ENCODE results near the gene GPR137C. TPM values are rescaled to one million over a fixed set of nuclear protein-coding genes. Genes with fewer than 3 reads are reported as not detected.

Gene GPR137C
- total and polyA plus RNA-seq, 2 of the 4 experiments (the other 2 are of a cell fraction) = 0.72 to 0.91 TPM

DNA sequence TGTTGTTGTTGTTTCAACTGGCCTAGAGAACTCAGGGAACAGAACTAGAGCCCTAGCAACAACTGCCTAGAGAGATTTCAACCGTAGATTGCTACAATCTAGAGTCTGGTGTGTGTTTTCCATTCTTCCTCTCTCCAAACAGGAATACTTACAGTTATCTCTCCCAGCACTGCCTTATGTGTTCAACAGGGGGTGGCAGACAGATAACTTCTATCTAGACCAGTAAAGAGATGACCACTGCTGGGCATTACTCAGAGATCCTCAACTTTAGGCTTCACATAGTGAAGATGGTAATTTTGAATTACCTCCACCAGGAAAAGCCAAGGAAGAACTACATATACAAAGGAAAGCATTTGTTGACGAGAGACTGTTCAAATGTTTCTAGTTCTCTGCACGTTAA, 5.1 kb upstream of the GPR137C start:
- H2BK20ac ChIP-seq (ENCODE audit: low read depth, low read length) = no peak overlapping the region
- H3K18ac ChIP-seq (ENCODE audit: low read depth, low read length) = no peak overlapping the region
- no peaks in the 10 kb centered on the region; the same call in 1 of the 2 replicates for H3K9me1 ChIP-seq (ENCODE audit: insufficient read depth, low read length)
- no peaks in the 10 kb centered on the region for H3K36me3 ChIP-seq (ENCODE audit: control insufficient read depth, insufficient read depth, low read length)
- H3K4me1 ChIP-seq (ENCODE audit: control insufficient read depth, insufficient read depth, low read length) = no peaks in the 10 kb centered on the region
- H2AK9ac ChIP-seq (replicated peaks; ENCODE audit: low read depth, low read length, poor library complexity) = no peak overlapping the region
- peaks cover 0 to 6% of the 10 kb centered on the region in 2 experiments; a peak in 1 of 4 replicates for H3K79me1 ChIP-seq (ENCODE audit: low read depth in 1 of 2, low read length in 2 of 2)
- H3K27me3 ChIP-seq (ENCODE audit: control insufficient read depth, insufficient read depth, low read length) = no peaks in the 10 kb centered on the region
- ATAC-seq (ENCODE audit: low read depth) (no peak), DNase-seq (no peak)
- ChIA-PET CTCF (no interaction called here), POLR2A (ENCODE audit: unreplicated experiment) (no interaction called here)
- H3K9ac ChIP-seq (ENCODE audit: low read depth, low read length) = no peak overlapping the region
- H2BK120ac ChIP-seq (ENCODE audit: low read depth, low read length) = no peak overlapping the region
- TF ChIP-seq, protein P1, sequence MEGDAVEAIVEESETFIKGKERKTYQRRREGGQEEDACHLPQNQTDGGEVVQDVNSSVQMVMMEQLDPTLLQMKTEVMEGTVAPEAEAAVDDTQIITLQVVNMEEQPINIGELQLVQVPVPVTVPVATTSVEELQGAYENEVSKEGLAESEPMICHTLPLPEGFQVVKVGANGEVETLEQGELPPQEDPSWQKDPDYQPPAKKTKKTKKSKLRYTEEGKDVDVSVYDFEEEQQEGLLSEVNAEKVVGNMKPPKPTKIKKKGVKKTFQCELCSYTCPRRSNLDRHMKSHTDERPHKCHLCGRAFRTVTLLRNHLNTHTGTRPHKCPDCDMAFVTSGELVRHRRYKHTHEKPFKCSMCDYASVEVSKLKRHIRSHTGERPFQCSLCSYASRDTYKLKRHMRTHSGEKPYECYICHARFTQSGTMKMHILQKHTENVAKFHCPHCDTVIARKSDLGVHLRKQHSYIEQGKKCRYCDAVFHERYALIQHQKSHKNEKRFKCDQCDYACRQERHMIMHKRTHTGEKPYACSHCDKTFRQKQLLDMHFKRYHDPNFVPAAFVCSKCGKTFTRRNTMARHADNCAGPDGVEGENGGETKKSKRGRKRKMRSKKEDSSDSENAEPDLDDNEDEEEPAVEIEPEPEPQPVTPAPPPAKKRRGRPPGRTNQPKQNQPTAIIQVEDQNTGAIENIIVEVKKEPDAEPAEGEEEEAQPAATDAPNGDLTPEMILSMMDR (conservative IDR thresholded peaks at IDR 0.05; ENCODE audit: low read depth, low read length) = no peak
- TF ChIP-seq MAZ (IDR thresholded peaks at IDR 0.05; ENCODE audit: borderline replicate concordance, low read depth, low read length) = no peak
- no peak for TF ChIP-seq RFX5 (IDR thresholded peaks at IDR 0.05; ENCODE audit: low read depth, low read length)
- TF ChIP-seq RCOR1 (IDR thresholded peaks at IDR 0.05; ENCODE audit: insufficient replicate concordance, low read length) = no peak
- no peak for TF ChIP-seq RAD21 (IDR thresholded peaks at IDR 0.05; ENCODE audit: low read length)
- no peak for TF ChIP-seq CEBPB (IDR thresholded peaks at IDR 0.05; ENCODE audit: low read depth, low read length)
- TF ChIP-seq MXI1 (IDR thresholded peaks at IDR 0.05; ENCODE audit: borderline replicate concordance, low read depth, low read length) = no peak
- no peak for TF ChIP-seq BHLHE40 (IDR thresholded peaks at IDR 0.05; ENCODE audit: low read depth, low read length)
- TF ChIP-seq FOS (IDR thresholded peaks at IDR 0.05; ENCODE audit: low read depth, low read length) = no peak
- TF ChIP-seq POLR2A (IDR thresholded peaks at IDR 0.05; ENCODE audit: low read depth, low read length) = no peak
- no peak overlapping the region for H3K4me3 ChIP-seq (ENCODE audit: insufficient read depth, low read depth, low read length)
- no peak overlapping the region for H4K5ac ChIP-seq (ENCODE audit: low read depth, low read length)
- dilution Hi-C loops (cut with HindIII; ENCODE audit: low sequenced_read_pairs, unreplicated experiment) (no loop called here), in situ Hi-C loops (cut with MboI; ENCODE audit: low sequenced_read_pairs) (no loop called here), intact Hi-C loops (cut with micrococcal nuclease) (no loop called here)
- H3K4ac ChIP-seq (ENCODE audit: low read depth, low read length) = no peak overlapping the region
- H3K14ac ChIP-seq (replicated peaks; ENCODE audit: low read depth, low read length) = no peak overlapping the region
- H2BK5ac ChIP-seq (ENCODE audit: low read depth, low read length, poor library complexity, severe bottlenecking) = no peak overlapping the region
- H3K4me2 ChIP-seq (ENCODE audit: low read depth, low read length) = no peak overlapping the region
- H4K91ac ChIP-seq (ENCODE audit: insufficient read depth, low read depth, low read length) = no peak overlapping the region
- H2BK15ac ChIP-seq (ENCODE audit: low read depth, low read length) = no peak overlapping the region
- H3K9me3 ChIP-seq (ENCODE audit: control insufficient read depth, insufficient read depth, low read length) = no peaks in the 10 kb centered on the region
- no peak overlapping the region for H3K23ac ChIP-seq (ENCODE audit: low read depth, low read length)
- H4K20me1 ChIP-seq (ENCODE audit: insufficient read depth, low read length) = no peaks in the 10 kb centered on the region
- H4K8ac ChIP-seq (ENCODE audit: low read depth in 2 of 2, low read length in 2 of 2) = no peak overlapping the region
- H3K56ac ChIP-seq (ENCODE audit: extremely low read depth, insufficient read depth, low read length) = no peak overlapping the region
- no peak overlapping the region for H2AK5ac ChIP-seq (ENCODE audit: low read depth, low read length)
- no peak overlapping the region for H3K27ac ChIP-seq (ENCODE audit: insufficient read depth, low read length)
- no peak overlapping the region for H2AFZ ChIP-seq (replicated peaks; ENCODE audit: low read length, poor library complexity)
- no TSS peak for BruUV-seq (replicated peaks)
- no CpG with 5 or more reads among the region's 3 CpGs for WGBS, 2 experiments (ENCODE audit: extremely low coverage in 2 of 2, insufficient read length in 1 of 2)
